Activated CD8-positive, alpha-beta T cell treated with anti-CD3 and anti-CD28 coated beads, Interleukin-2, amount 10 ng/mL, durations not matched to agents 7 days and 5 days (primary cell): ENCODE results near the gene MCOLN1. TPM values are rescaled to one million over a fixed set of nuclear protein-coding genes. Genes with fewer than 3 reads are reported as not detected.

ENCODE experiments used
- ATAC-seq: fragments of 150-1000 bp; cut with Tn5 transposase; one replicate; pipeline ENCODE4 v1.10.0; 2021; ENCODE audit warnings: moderate library complexity
- CTCF ChIA-PET: fragments of 350-600 bp; sonication (Branson Sonifier 250); formaldehyde crosslinking; loops from one replicate; lab custom pipeline; 2021; ENCODE audit warnings: antibody characterized with exemption; lab: Charles Lee
- POLR2A ChIA-PET: fragments of 350-600 bp; sonication (Branson Sonifier 250); formaldehyde crosslinking; loops from one replicate; lab custom pipeline; 2021; ENCODE audit warnings: antibody characterized with exemption; lab: Charles Lee
- DNase-seq: peaks from one replicate; pipeline ENCODE4 v3.0.0-alpha.2; 2020
- H3K27ac Mint-ChIP-seq: one replicate; pipeline ENCODE4 v1.8.0; 2021; ENCODE audit warnings: mild to moderate bottlenecking, mixed read lengths
- H3K27me3 Mint-ChIP-seq: one replicate; pipeline ENCODE4 v1.8.0; 2021; ENCODE audit warnings: low read depth, mixed read lengths
- H3K36me3 Mint-ChIP-seq: one replicate; pipeline ENCODE4 v1.8.0; 2021; ENCODE audit warnings: low read depth, mixed read lengths
- H3K4me1 Mint-ChIP-seq: one replicate; pipeline ENCODE4 v1.8.0; 2021; ENCODE audit warnings: low read depth, mixed read lengths
- H3K4me3 Mint-ChIP-seq: one replicate; pipeline ENCODE4 v1.8.0; 2021; ENCODE audit warnings: mild to moderate bottlenecking, mixed read lengths
- H3K9me3 Mint-ChIP-seq: one replicate; pipeline ENCODE4 v1.8.0; 2022; ENCODE audit warnings: mixed read lengths; ENCODE audit not compliant: insufficient read depth
- total RNA-seq, 2 experiments: library from RNA; stranded (reverse); gene quantifications; one replicate each; pipeline ENCODE4 v1.2.3, GENCODE V29; 2021

Gene MCOLN1
- total RNA-seq, 2 experiments from 2014 or later: 16.2 to 17.7 TPM

GRCh38 chr19:7483720-7484201 lies 38.7 kb upstream of the MCOLN1 start:
- ChIA-PET CTCF (no interaction called here), POLR2A (no interaction called here)
- ATAC-seq (no peak), DNase-seq (no peak)
- Mint-ChIP-seq H3K4me1 (peaks cover 7% of the 10 kb centered on the region), H3K4me3 (no peak overlapping the region), H3K27me3 (no peaks in the 10 kb centered on the region), H3K27ac (no peak overlapping the region), H3K9me3 (no peaks in the 10 kb centered on the region), H3K36me3 (no peaks in the 10 kb centered on the region)

- ChIA-PET CTCF (interaction anchor here (1.2 kb wide), 1 partner anchor 10 kb away, joined by 4 read pairs; a partner anchor contains a TSS), POLR2A (no interaction called here)
- Mint-ChIP-seq H3K27ac (no peak overlapping the region), H3K27me3 (no peaks in the 10 kb centered on the region), H3K4me1 (peaks cover 16% of the 10 kb centered on the region), H3K4me3 (no peak overlapping the region), H3K36me3 (no peaks in the 10 kb centered on the region), H3K9me3 (no peaks in the 10 kb centered on the region)
- ATAC-seq: no peak
- DNase-seq: no peak
These were observed 35.5 kb upstream of the MCOLN1 start for GRCh38 chr19:7486923-7487322.

GRCh38 chr19:7488736-7489353 lies 33.6 kb upstream of the MCOLN1 start, which contains the start of gene PEX11G:
Gene PEX11G, minus strand, starts transcription at chr19:7489035. Its CDS starts 25 bp downstream, at chr19:7489010.
- Mint-ChIP-seq H3K36me3 (no peaks in the 10 kb centered on the region), H3K27ac (peak within 1 kb of the TSS; percentile 82), H3K27me3 (no peaks in the 10 kb centered on the region), H3K4me3 (peak within 1 kb of the TSS; percentile 76), H3K9me3 (no peaks in the 10 kb centered on the region), H3K4me1 (peaks cover 24% of the 10 kb centered on the region)
- ChIA-PET POLR2A (no interaction called here), CTCF (no interaction called here)
- ATAC-seq (peak; percentile 88), DNase-seq (peak; percentile 91)

- ATAC-seq (no peak), DNase-seq (no peak)
- Mint-ChIP-seq H3K36me3 (no peaks in the 10 kb centered on the region), H3K27me3 (no peaks in the 10 kb centered on the region), H3K9me3 (no peaks in the 10 kb centered on the region), H3K27ac (no peak overlapping the region), H3K4me3 (peak overlapping the region; percentile 76), H3K4me1 (peaks cover 24% of the 10 kb centered on the region)
- POLR2A ChIA-PET: no interaction called here
- CTCF ChIA-PET: interaction anchor here (0.6 kb wide), 1 partner anchor 160 kb away, joined by 4 read pairs; no protein-coding TSS in a partner anchor
These were observed 32.8 kb upstream of the MCOLN1 start for GRCh38 chr19:7489609-7490044.

- POLR2A ChIA-PET: no interaction called here
- Mint-ChIP-seq H3K27me3 (peaks cover 2% of the 10 kb centered on the region), H3K27ac (peak overlapping the region; percentile 68), H3K36me3 (no peaks in the 10 kb centered on the region), H3K4me3 (no peak overlapping the region), H3K4me1 (peaks cover 24% of the 10 kb centered on the region), H3K9me3 (no peaks in the 10 kb centered on the region)
- CTCF ChIA-PET: no interaction called here
- peak; percentile 24 for ATAC-seq
- DNase-seq: peak; percentile 66
These were observed 30.3 kb upstream of the MCOLN1 start for GRCh38 chr19:7492142-7492541.

- ChIA-PET CTCF (no interaction called here), POLR2A (no interaction called here)
- no peak overlapping the region for H3K4me3 Mint-ChIP-seq
- H3K27ac Mint-ChIP-seq: peak overlapping the region; percentile 15
- peaks cover 24% of the 10 kb centered on the region for H3K4me1 Mint-ChIP-seq
- H3K9me3 Mint-ChIP-seq: no peaks in the 10 kb centered on the region
- DNase-seq: no peak
- H3K27me3 Mint-ChIP-seq: peaks cover 2% of the 10 kb centered on the region
- ATAC-seq: no peak
- no peaks in the 10 kb centered on the region for H3K36me3 Mint-ChIP-seq
These were observed 29.9 kb upstream of the MCOLN1 start for GRCh38 chr19:7492558-7492957.

- CTCF ChIA-PET: no interaction called here
These were observed 27.9 kb upstream of the MCOLN1 start for GRCh38 chr19:7494416-7495098.

GRCh38 chr19:7497292-7497691 lies 25.1 kb upstream of the MCOLN1 start:
- ATAC-seq: peak; percentile 61
- no peak for DNase-seq
- no peak overlapping the region for H3K4me3 Mint-ChIP-seq
- peaks cover 27% of the 10 kb centered on the region for H3K27me3 Mint-ChIP-seq
- no peaks in the 10 kb centered on the region for H3K36me3 Mint-ChIP-seq
- H3K27ac Mint-ChIP-seq: no peak overlapping the region
- no peaks in the 10 kb centered on the region for H3K9me3 Mint-ChIP-seq
- ChIA-PET POLR2A (interaction anchor here (0.6 to 0.7 kb wide), 2 partner anchors 25 to 432 kb away, joined by 3 to 5 read pairs; partner anchors contain the start of gene MCOLN1), CTCF (interaction anchor here (0.8 to 1.3 kb wide), 9 partner anchors 8 to 1169 kb away, joined by 3 to 4 read pairs (median 4); partner anchors contain the start of genes MCOLN1, TRAPPC5 and ZNF358)
- peaks cover 10% of the 10 kb centered on the region for H3K4me1 Mint-ChIP-seq

More at GRCh38 chr19:7494416-7495098, 27.9 kb upstream of the MCOLN1 start:
- H3K9me3 Mint-ChIP-seq: no peaks in the 10 kb centered on the region
- no peaks in the 10 kb centered on the region for H3K36me3 Mint-ChIP-seq
- no peak for DNase-seq
- POLR2A ChIA-PET: interaction anchor here (0.8 kb wide), 1 partner anchor 27 kb away, joined by 3 read pairs; no protein-coding TSS in a partner anchor
- H3K27ac Mint-ChIP-seq: no peak overlapping the region
- peaks cover 16% of the 10 kb centered on the region for H3K4me1 Mint-ChIP-seq
- H3K4me3 Mint-ChIP-seq: no peak overlapping the region
- H3K27me3 Mint-ChIP-seq: peaks cover 7% of the 10 kb centered on the region
- no peak for ATAC-seq

- peaks cover 43% of the 10 kb centered on the region for H3K27me3 Mint-ChIP-seq
- H3K36me3 Mint-ChIP-seq: no peaks in the 10 kb centered on the region
- no peaks in the 10 kb centered on the region for H3K4me1 Mint-ChIP-seq
- ChIA-PET CTCF (no interaction called here), POLR2A (no interaction called here)
- H3K4me3 Mint-ChIP-seq: peak overlapping the region; percentile 36
- no peaks in the 10 kb centered on the region for H3K9me3 Mint-ChIP-seq
- DNase-seq (peak; percentile 65), ATAC-seq (peak; percentile 31)
- no peak overlapping the region for H3K27ac Mint-ChIP-seq
These were observed 21.5 kb upstream of the MCOLN1 start for GRCh38 chr19:7500811-7501450.

- no peak for ATAC-seq
- POLR2A ChIA-PET: no interaction called here
- H3K4me1 Mint-ChIP-seq: peaks cover 3% of the 10 kb centered on the region
- H3K36me3 Mint-ChIP-seq: no peaks in the 10 kb centered on the region
- H3K27ac Mint-ChIP-seq: no peak overlapping the region
- CTCF ChIA-PET: no interaction called here
- H3K27me3 Mint-ChIP-seq: peaks cover 40% of the 10 kb centered on the region
- no peaks in the 10 kb centered on the region for H3K9me3 Mint-ChIP-seq
- H3K4me3 Mint-ChIP-seq: no peak overlapping the region
- no peak for DNase-seq
These were observed 19.9 kb upstream of the MCOLN1 start for GRCh38 chr19:7502552-7502951.

GRCh38 chr19:7504684-7505083 lies 17.7 kb upstream of the MCOLN1 start:
- Mint-ChIP-seq H3K27me3 (peaks cover 35% of the 10 kb centered on the region), H3K4me1 (peaks cover 3% of the 10 kb centered on the region), H3K27ac (no peak overlapping the region), H3K4me3 (no peak overlapping the region), H3K36me3 (no peaks in the 10 kb centered on the region), H3K9me3 (no peaks in the 10 kb centered on the region)
- DNase-seq (no peak), ATAC-seq (no peak)
- CTCF ChIA-PET: interaction anchor here (1.0 kb wide), 1 partner anchor 7 kb away, joined by 3 read pairs; a partner anchor contains a TSS
- POLR2A ChIA-PET: no interaction called here
